SK-N-SH treated with all-trans-retinoic acid at 6 μM for 48 hours (cell line): ENCODE data around the gene SORCS2.

Experiments used
- ISL1 ChIP-seq: fragments of 250-450 bp; sonication (Bioruptor Pico); IDR thresholded peaks from 2 replicates; pipeline ENCODE4 v2.1.2; 2022; ENCODE audit warnings: mild to moderate bottlenecking, moderate library complexity
- OSR1 ChIP-seq: fragments of 250-450 bp; sonication (Bioruptor Pico); IDR thresholded peaks from 2 replicates; pipeline ENCODE4 v1.8.0; 2022; ENCODE audit warnings: moderate library complexity, mild to moderate bottlenecking, inconsistent platforms
- RARB ChIP-seq: fragments of 250-450 bp; sonication (Bioruptor Pico); IDR thresholded peaks from 2 replicates; pipeline ENCODE4 v1.8.0; 2021; ENCODE audit warnings: mild to moderate bottlenecking, moderate library complexity
- TOX ChIP-seq: fragments of 250-450 bp; sonication (Bioruptor Pico); IDR thresholded peaks from 2 replicates; pipeline ENCODE4 v1.8.0; 2021; ENCODE audit warnings: mild to moderate bottlenecking, moderate library complexity, borderline replicate concordance
- ZFP3 ChIP-seq: fragments of 250-450 bp; sonication (Bioruptor Pico); IDR thresholded peaks from 2 replicates; pipeline ENCODE4 v1.5.0; 2020; ENCODE audit warnings: mild to moderate bottlenecking, moderate library complexity
- ZFP30 ChIP-seq: fragments of 450-650 bp; formaldehyde crosslinking; IDR thresholded peaks from 2 replicates; pipeline ENCODE4 v1.5.0; 2022; ENCODE audit warnings: mild to moderate bottlenecking, moderate library complexity
- ZNF565 ChIP-seq: fragments of 450-650 bp; formaldehyde crosslinking; conservative IDR thresholded peaks from 2 replicates; pipeline ENCODE4 v1.5.0; 2020; ENCODE audit warnings: low read depth, mild to moderate bottlenecking, moderate library complexity
- ZNF70 ChIP-seq: fragments of 450-650 bp; formaldehyde crosslinking; IDR thresholded peaks from 2 replicates; pipeline ENCODE4 v1.5.0; 2020; ENCODE audit warnings: mild to moderate bottlenecking, moderate library complexity
- TF ChIP-seq, protein P1 (sequence below): fragments of 250-450 bp; sonication (Bioruptor Pico); IDR thresholded peaks from 2 replicates; pipeline ENCODE4 v1.8.0; 2020; ENCODE audit warnings: mild to moderate bottlenecking, moderate library complexity, borderline replicate concordance

GRCh38 chr4:7715271-7716009 is 523.1 kb downstream of the SORCS2 start:
- TF ChIP-seq, protein P1, sequence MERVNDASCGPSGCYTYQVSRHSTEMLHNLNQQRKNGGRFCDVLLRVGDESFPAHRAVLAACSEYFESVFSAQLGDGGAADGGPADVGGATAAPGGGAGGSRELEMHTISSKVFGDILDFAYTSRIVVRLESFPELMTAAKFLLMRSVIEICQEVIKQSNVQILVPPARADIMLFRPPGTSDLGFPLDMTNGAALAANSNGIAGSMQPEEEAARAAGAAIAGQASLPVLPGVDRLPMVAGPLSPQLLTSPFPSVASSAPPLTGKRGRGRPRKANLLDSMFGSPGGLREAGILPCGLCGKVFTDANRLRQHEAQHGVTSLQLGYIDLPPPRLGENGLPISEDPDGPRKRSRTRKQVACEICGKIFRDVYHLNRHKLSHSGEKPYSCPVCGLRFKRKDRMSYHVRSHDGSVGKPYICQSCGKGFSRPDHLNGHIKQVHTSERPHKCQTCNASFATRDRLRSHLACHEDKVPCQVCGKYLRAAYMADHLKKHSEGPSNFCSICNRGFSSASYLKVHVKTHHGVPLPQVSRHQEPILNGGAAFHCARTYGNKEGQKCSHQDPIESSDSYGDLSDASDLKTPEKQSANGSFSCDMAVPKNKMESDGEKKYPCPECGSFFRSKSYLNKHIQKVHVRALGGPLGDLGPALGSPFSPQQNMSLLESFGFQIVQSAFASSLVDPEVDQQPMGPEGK (CRISPR knock-in tag): no peak
- TF ChIP-seq ZFP3 (no peak), RARB (CRISPR knock-in tag) (no peak), ZNF70 (CRISPR knock-in tag) (no peak), ISL1 (CRISPR knock-in tag) (no peak), OSR1 (CRISPR knock-in tag) (no peak), ZFP30 (CRISPR knock-in tag) (no peak), ZNF565 (CRISPR knock-in tag) (no peak), TOX (CRISPR knock-in tag) (no peak)
